Non-pigmented ciliary epithelial cell (primary cell): ENCODE data around the gene C1orf167.

ENCODE experiments used
- DNase-seq: peaks from one replicate; pipeline ENCODE4 v3.0.0-alpha.2; 2010; ENCODE audit warnings: low read depth

C1orf167 gene

DNA sequence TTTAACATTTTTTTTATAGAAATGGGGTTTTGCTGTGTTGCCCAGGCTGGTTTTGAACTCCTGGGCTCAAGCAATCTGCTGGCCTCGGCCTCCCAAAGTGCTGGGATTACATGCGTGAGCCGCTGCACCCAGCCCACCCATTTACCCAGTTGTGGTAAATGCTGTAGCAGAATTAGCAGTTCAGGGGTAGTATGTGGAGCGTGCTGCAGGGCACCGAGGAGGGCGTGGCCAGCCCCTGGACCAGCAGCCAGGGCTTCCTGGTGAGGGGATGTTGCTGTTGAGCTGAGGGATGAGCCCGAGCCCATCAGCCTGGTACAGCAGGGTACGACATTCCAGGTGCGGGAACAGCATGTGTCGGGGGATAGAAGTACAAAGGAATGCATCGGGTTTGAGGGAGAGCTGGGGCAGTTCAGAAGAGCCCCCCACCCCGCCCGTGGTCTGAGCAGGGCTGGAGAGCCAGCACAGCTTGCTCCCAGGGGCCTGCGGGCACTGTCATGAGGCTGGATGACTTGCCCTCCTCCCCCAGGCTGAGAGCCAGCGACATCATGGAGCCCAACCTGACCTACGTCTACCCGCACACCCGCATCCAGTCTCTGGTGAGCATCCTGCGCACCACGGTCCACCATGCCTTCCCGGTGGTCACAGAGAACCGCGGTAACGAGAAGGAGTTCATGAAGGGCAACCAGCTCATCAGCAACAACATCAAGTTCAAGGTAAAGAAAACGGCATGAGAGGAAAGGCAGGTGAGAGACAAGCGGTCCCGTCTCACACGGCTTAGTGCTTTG lies 73.6 kb downstream of the C1orf167 start:
- no peak for DNase-seq

DNA sequence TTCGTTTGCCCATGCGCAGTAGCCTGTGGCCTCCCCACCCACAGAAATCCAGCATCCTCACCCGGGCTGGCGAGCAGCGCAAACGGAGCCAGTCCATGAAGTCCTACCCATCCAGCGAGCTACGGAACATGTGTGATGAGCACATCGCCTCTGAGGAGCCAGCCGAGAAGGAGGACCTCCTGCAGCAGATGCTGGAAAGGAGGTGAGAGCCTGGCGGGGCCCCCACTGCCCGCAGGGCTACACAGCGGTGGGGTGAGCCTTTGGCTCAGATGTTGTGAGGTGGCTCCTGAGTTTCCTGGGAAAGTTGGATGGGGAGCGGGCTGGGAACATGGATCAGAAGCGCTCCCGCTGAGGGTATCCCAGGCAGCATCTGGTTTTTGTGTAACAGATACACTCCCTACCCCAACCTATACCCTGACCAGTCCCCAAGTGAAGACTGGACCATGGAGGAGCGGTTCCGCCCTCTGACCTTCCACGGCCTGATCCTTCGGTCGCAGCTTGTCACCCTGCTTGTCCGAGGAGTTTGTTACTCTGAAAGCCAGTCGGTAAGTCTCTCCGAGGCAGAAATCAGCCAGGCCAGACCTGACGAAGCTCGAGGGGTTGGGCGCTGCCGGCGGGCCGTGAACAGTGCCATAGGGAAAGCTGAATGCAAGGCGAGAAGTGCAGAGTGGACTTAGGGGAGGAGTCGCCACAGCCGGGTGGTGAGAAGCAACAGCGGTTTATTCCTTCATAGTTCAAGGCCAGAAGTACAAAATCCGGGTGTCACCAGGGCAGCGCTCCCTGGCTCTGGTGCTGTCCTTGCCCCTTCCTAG lies 75.2 kb downstream of the C1orf167 start:
- DNase-seq, result no peak

DNA sequence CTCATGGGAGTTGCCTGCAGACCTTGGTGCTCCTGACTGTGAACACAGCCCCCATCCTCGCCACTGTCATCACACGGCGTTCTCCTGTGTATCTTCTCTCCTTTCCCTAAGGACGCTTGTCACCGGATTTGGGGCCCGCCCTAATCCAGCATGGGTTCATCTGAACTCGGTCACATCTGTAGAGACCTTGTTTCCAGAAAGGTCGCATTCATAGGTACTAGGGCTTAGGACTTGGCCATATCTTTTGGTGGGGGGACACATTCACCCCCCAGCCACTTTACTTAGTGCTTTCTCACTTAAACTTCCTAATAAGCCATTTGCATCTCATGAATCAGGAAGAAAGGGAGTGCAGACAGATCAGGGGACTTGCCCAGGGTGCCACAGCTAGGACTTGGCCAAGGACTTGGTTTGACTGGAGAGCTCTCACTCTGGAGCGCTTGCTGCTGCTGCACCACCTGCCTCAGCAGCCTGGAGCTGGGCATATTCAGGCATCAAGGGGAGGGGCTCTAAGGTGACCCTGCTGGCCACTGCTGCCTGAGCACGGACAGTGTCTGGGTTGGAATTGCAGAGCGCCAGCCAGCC lies 75.9 kb downstream of the C1orf167 start:
- DNase-seq, result no peak

DNA sequence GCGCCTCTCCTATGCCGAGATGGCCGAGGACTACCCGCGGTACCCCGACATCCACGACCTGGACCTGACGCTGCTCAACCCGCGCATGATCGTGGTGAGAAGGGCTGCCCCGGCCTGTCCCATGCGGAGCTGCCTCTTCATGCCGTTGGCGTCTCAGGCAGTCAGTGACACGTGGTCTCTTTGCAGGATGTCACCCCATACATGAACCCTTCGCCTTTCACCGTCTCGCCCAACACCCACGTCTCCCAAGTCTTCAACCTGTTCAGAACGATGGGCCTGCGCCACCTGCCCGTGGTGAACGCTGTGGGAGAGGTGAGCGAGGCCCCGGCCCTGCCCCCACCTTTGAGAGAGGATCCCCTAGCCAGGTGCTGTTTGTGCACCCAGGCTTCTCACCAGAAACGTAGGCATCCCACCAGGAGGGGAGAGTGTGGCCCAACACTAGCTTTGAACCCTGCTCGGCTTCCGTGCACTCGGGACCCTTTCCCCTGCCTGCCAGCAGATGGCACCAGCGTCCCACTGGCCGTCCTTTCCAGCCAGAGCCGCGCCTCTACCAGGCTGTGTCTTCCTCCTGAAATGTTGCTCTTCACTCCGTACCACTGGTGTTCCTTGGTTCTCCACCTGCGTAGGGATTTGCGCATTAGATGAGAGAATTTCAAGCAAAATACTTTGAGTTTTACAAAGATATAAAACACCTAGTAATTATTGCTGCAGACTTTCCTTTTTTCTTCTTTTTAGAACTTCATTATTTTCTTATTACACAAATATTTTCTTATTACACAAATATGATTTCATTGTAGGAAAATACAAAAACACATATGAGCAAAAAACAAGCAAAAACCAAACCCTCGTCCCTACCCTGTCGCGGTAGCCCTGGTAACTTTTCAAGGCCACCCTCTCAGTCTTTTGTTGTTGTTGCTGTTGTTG lies 76.6 kb downstream of the C1orf167 start:
- no peak for DNase-seq
